MV-4-11 (cell line): ENCODE measurements around the gene DLGAP3.
"Not testable (repeated sequence)": the region's sequence is repeated elsewhere in the genome, so short reads cannot be mapped to it uniquely, and the experiment has no call there.

Experiments
- DNase-seq: peaks from one replicate; lab custom pipeline; 2025; lab: John Stamatoyannopoulos, UW

Gene DLGAP3

DNA sequence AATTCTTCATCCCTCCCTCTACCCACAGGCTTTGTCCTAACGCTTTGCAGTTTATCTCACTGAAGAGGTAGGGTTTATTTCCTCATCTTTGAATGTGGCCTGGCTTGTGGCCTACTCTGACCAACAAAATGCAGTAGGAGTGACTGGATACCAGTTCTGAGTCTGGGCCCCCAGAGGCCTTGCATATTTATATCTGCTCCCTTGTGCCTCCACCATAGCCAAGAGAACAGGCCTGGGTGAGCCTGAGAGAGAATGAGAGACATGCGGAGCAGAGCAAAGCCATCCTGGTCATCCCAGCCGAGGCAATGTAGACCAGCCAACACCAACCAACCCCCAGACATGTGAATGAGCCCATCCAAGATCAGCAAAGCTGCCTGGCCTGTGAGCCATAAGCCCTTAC, 100.2 kb downstream of the DLGAP3 start:
- peak; percentile 85 for DNase-seq

DNA sequence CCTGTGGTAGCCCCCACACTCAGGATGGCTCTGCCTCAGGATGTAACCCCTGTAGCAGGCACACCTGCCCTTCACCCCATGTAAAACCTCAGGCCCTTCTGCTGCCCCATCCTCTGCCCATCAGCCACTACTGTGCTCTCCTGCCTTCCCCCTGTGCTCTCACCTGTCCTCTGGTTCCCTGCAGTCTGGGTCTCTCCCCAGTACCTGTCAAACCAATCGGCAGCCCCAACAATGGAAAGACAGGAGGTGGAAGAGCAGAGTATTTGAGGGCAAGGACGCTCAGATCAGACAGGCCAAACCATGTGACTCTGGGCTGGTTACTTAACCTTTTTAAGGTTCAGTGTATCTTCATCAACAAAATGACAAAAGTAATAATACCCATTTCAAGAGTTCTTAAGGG, 100.8 kb downstream of the DLGAP3 start:
- no peak for DNase-seq

GRCh38 chr1:34827341-34827941, 102.0 kb downstream of the DLGAP3 start:
- DNase-seq = no peak

GRCh38 chr1:34825455-34826091, 103.9 kb downstream of the DLGAP3 start:
- DNase-seq = no peak

DNA sequence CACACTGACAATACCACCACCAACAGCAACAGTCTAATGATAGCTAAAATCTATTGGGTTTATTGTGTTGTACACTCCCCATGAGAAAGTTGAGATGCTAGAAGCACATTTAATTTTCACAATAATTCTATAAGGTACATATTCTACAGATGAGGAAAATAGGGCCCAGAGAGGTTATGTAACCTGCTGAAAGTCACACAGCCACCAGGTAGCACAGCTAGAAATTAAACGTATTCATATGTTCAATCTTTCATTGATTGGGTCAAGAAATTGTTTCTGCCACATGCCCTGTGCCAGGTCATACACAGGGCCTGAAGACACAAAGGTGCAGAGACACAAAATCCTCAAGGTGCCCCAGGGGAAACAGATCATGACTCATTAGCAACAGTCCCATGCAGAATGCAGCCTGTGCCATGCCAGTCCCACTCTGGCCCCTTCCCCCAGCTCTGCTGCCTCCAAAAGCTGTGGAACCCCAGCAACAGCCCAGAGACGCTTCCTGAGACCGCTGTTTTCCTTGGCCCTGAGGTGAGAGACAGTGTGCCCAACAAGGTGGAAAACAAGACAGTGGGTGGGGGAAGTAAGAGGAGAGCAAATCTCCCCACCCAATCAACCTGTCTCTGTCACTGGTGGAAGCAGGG, 104.5 kb downstream of the DLGAP3 start:
- no peak for DNase-seq

DNA sequence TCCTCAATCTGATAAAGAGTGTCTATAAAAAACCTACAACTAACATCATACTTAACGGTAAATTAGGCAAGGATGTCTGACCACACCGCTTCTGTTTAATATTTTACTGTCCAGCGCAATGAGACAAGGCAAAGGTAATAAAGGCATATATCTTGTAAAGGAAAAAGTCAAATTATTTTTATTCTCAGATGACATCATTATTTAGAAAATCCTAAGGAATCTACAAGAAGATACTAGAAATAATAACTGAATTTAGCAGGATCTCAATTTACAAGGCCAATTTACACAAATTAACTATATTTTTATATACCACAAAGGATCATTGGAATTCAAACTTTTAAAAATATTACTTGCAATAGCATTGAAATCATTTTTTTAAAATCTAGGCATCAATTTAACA, 107.2 kb downstream of the DLGAP3 start:
- peak; percentile 19 for DNase-seq

- not testable (repeated sequence) for DNase-seq
These were observed 110.6 kb downstream of the DLGAP3 start for GRCh38 chr1:34818862-34819261.

GRCh38 chr1:34816778-34817177, 112.7 kb downstream of the DLGAP3 start:
- no peak for DNase-seq

- DNase-seq = no peak
These were observed 113.1 kb downstream of the DLGAP3 start for GRCh38 chr1:34816332-34816731.
